ENCODE measurements around the gene CDCA3.
A peak's percentile ranks its signal among the peaks of the same experiment; 100 is the strongest.
"Not testable (repeated sequence)": the region's sequence is repeated elsewhere in the genome, so short reads cannot be mapped to it uniquely, and the experiment has no call there.

Gene CDCA3

DNA sequence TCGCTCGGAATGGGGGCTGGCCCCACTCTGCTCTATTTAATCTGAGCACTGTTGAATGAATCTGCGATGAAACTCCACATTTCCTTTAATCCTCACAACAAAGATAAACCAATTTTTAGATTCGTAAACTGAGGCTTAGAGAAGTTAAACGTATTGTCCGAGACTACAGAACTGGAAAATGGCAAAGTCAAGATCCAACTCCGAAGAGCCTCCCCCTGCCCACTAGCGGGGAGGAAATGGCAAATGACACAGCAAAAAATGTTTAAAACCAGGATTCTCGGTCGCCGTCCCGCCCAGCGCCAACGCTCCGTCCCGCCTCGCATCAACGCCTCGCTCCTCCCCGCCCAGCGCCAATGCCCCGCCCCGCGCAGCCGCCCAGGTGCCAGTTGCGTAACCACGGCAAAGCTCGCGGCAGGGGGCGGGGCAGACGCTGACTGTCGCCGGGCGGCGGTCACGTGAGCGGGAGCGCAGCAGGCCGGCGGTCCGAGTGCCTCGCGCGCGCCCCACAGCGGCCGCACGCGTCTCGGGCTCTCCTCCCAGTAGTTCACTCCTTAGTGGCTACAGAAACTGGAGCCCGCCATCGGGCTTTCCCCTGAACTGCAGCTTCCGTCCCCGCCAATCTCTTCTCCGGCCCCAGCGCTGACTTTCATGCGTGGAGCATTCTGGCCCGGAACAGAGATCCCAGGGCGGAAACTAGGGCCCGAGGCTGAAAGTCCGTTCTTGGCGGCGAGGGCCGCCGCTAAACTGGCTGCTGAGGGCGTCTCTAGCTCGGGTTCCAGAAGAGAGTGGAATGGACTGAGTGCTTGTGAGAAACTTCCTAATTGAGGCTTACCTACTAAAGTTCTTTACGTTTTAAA, 39.9 kb upstream of the CDCA3 start:
- TF ChIP-seq, protein P1, sequence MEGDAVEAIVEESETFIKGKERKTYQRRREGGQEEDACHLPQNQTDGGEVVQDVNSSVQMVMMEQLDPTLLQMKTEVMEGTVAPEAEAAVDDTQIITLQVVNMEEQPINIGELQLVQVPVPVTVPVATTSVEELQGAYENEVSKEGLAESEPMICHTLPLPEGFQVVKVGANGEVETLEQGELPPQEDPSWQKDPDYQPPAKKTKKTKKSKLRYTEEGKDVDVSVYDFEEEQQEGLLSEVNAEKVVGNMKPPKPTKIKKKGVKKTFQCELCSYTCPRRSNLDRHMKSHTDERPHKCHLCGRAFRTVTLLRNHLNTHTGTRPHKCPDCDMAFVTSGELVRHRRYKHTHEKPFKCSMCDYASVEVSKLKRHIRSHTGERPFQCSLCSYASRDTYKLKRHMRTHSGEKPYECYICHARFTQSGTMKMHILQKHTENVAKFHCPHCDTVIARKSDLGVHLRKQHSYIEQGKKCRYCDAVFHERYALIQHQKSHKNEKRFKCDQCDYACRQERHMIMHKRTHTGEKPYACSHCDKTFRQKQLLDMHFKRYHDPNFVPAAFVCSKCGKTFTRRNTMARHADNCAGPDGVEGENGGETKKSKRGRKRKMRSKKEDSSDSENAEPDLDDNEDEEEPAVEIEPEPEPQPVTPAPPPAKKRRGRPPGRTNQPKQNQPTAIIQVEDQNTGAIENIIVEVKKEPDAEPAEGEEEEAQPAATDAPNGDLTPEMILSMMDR (conservative IDR thresholded peaks at IDR 0.05; ENCODE audit: low read depth, low read length): peak; percentile 65
- DNase-seq (ENCODE audit: low read depth): peak; percentile 76
- peak overlapping the region; percentile 47 for H3K4me3 ChIP-seq (ENCODE audit: low read length)

GRCh38 chr12:6889775-6890573, 38.9 kb upstream of the CDCA3 start:
- H3K4me3 ChIP-seq (ENCODE audit: low read length); DNase-seq (ENCODE audit: low read depth): not testable (repeated sequence)

DNA sequence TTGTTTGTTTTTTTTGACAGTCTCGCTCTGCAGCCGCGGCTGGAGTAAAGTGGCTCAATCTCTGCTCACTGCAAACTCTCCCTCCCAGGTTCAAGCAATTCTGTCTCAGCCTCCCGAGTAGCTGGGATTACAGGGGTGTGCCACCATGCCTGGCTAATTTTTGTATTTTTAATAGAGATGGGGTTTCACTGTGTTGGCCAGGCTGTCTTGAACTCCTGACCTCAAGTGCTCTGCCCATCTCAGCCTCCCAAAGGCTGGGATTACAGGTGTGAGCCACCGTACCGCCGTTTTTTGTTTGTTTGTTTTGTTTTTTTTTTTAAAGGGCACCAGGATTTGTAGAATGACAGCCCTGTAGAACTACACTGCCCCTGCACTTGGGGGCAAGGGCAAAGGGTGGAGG, 37.7 kb upstream of the CDCA3 start:
- not testable (repeated sequence) for H3K4me3 ChIP-seq (ENCODE audit: low read length); DNase-seq (ENCODE audit: low read depth)

- no peak for DNase-seq (ENCODE audit: low read depth)
- TF ChIP-seq, protein P1 (conservative IDR thresholded peaks at IDR 0.05; ENCODE audit: low read depth, low read length): no peak
- H3K4me3 ChIP-seq (ENCODE audit: low read length): no peak overlapping the region
Measured at GRCh38 chr12:6888360-6888759, 37.3 kb upstream of the CDCA3 start.

DNA sequence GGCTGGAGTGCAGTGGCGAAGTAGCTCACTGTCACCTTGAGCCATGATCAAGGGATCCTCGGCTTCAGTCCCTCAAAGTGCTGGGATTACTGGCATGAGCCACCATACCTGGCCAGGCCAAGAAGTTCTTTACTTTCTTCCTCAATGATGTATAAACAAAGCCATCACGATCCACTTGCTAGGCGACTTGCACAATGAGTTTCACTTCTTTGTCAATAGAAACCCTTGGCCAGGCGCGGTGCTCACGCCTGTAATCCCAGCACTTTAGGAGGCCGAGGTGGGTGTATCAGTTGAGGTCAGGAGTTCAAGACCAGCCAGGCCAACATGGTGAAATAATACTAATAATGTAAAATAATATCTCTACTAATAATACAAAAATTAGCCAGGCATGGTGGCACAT, 36.4 kb upstream of the CDCA3 start:
- no peak overlapping the region for H3K4me3 ChIP-seq (ENCODE audit: low read length)
- DNase-seq (ENCODE audit: low read depth): no peak
- TF ChIP-seq, protein P1 (conservative IDR thresholded peaks at IDR 0.05; ENCODE audit: low read depth, low read length): no peak

DNA sequence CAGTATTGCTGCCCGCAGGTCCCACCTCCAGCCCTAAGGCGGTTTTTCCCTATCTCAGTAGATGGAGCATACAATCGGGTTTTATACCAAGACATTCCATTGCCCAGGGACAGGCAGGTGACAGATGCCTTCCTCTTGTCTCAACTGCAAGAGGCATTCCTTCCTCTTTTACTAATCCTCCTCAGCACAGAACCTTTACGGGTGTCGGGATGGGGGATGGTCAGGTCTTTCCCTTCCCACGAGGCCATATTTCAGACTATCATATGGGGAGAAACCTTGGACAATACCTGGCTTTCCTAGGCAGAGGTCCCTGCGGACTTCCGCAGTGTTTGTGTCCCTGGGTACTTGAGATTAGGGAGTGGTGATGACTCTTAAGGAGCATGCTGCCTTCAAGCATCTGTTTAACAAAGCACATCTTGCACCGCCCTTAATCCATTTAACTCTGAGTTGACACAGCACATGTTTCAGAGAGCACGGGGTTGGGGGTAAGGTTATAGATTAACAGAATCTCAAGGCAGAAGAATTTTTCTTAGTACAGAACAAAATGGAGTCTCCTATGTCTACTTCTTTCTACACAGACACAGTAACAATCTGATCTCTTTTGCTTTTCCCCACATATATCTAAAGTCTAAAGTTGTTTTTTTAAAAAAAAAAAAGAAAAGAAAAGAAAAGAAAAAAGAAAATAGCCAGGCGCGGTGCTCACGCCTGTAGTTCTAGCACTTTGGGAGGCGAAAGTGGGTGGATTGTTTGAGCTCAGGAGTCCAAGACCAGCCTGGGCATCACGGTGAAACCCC, 35.3 kb upstream of the CDCA3 start:
- not testable (repeated sequence) for H3K4me3 ChIP-seq (ENCODE audit: low read length); DNase-seq (ENCODE audit: low read depth)

DNA sequence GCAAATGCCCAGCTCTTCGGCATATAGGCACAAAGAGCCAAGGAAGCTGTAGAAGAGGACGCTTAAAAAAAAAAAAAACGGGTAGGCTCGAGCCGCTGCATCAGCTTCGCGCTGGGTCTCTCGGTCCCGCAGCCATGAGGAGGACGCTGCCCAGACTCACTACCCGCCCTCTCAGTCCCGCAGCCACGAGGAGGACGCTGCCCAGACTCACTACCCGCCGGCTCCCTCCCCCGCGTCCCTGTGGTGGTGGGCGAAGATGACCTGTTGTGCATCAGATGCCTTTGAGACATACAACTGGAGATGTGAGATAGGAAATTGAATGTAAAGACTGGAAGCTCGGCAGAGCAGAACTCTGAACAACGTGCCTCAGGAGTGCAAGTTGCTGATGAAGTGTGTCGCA, 33.5 kb upstream of the CDCA3 start:
- H3K4me3 ChIP-seq (ENCODE audit: low read length): no peak overlapping the region
- TF ChIP-seq, protein P1 (conservative IDR thresholded peaks at IDR 0.05; ENCODE audit: low read depth, low read length): no peak
- no peak for DNase-seq (ENCODE audit: low read depth)

DNA sequence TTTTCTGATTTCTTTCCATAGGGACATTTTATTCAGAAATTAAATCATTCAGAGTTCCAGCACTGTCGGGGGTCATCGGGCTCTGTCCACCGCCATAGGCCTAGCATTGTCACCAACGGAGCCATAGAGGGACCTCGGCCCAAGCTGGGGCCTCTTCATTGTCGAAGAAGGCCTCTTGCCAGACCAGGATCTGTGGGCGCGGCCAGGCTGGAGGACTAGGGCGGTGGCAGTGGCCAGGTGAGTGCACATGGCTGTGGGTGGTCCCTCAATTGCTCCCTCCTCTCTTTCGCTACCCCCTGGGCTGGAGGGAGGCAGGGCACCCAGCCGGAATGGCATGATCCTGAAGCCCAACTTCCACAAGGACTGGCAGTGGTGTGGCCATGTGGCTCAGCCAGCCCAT, 32.6 kb upstream of the CDCA3 start:
- DNase-seq (ENCODE audit: low read depth): no peak
- H3K4me3 ChIP-seq (ENCODE audit: low read length): no peak overlapping the region
- TF ChIP-seq, protein P1 (conservative IDR thresholded peaks at IDR 0.05; ENCODE audit: low read depth, low read length): no peak
